GM19452 (cell line): ENCODE data around the gene PHLPP1.
A peak's percentile ranks its signal among the peaks of the same experiment; 100 is the strongest.

ENCODE experiments used
- ATAC-seq: cut with Tn5 transposase; IDR thresholded peaks from one replicate; pipeline ENCODE4 v1.9.1; 2021; ENCODE audit not compliant: unreplicated experiment

PHLPP1 gene

GRCh38 chr18:62844850-62845643, 129.7 kb downstream of the PHLPP1 start:
- ATAC-seq, result peak; percentile 72

GRCh38 chr18:62846313-62846712, 131.0 kb downstream of the PHLPP1 start:
- ATAC-seq, result no peak

GRCh38 chr18:62847081-62847480, 131.7 kb downstream of the PHLPP1 start:
- ATAC-seq, result no peak

- ATAC-seq, result no peak
Observed at GRCh38 chr18:62848946-62849345, 133.6 kb downstream of the PHLPP1 start.

GRCh38 chr18:62850619-62851306, 135.4 kb downstream of the PHLPP1 start:
- no peak for ATAC-seq

GRCh38 chr18:62852851-62853250, 137.5 kb downstream of the PHLPP1 start:
- ATAC-seq, result no peak

- no peak for ATAC-seq
Observed at GRCh38 chr18:62856294-62856693, 141.0 kb downstream of the PHLPP1 start.

- ATAC-seq, result no peak
Observed at GRCh38 chr18:62857263-62857976, 142.1 kb downstream of the PHLPP1 start.

- ATAC-seq, result no peak
Observed at GRCh38 chr18:62860062-62860461, 144.7 kb downstream of the PHLPP1 start.

GRCh38 chr18:62862466-62862865, 147.1 kb downstream of the PHLPP1 start:
- ATAC-seq, result no peak

GRCh38 chr18:62863579-62864001, 148.2 kb downstream of the PHLPP1 start:
- ATAC-seq, result no peak

- no peak for ATAC-seq
Observed at GRCh38 chr18:62865498-62865897, 150.2 kb downstream of the PHLPP1 start.

GRCh38 chr18:62867534-62867933, 152.2 kb downstream of the PHLPP1 start:
- no peak for ATAC-seq

- no peak for ATAC-seq
Observed at GRCh38 chr18:62868645-62869044, 153.3 kb downstream of the PHLPP1 start.

GRCh38 chr18:62870643-62871042, 155.3 kb downstream of the PHLPP1 start:
- no peak for ATAC-seq

GRCh38 chr18:62875323-62875722, 160.0 kb downstream of the PHLPP1 start:
- ATAC-seq, result no peak

GRCh38 chr18:62876111-62876510, 160.8 kb downstream of the PHLPP1 start:
- ATAC-seq, result no peak

- no peak for ATAC-seq
Observed at GRCh38 chr18:62876828-62877227, 161.5 kb downstream of the PHLPP1 start.

GRCh38 chr18:62877411-62878221, 162.3 kb downstream of the PHLPP1 start:
- no peak for ATAC-seq

GRCh38 chr18:62878305-62878704, 163.0 kb downstream of the PHLPP1 start:
- ATAC-seq, result no peak

GRCh38 chr18:62880034-62880433, 164.7 kb downstream of the PHLPP1 start:
- no peak for ATAC-seq
